GM21447 (cell line): Measurements from ENCODE around the gene MARCHF3.
"Not testable (repeated sequence)": the region's sequence is repeated elsewhere in the genome, so short reads cannot be mapped to it uniquely, and the experiment has no call there.

Source experiments
- ATAC-seq: cut with Tn5 transposase; IDR thresholded peaks from one replicate; pipeline ENCODE4 v1.9.1; 2021; ENCODE audit not compliant: unreplicated experiment

Gene MARCHF3

GRCh38 chr5:127030259-127031146 lies at the start of gene MARCHF3:
MARCHF3 (minus strand) TSS chr5:127030558; CDS start chr5:126918171, 112,387 bp downstream.
- peak; percentile 89 for ATAC-seq

- no peak for ATAC-seq
Observed at GRCh38 chr5:127079994-127080491, 49.7 kb upstream of the MARCHF3 start.

GRCh38 chr5:127077366-127077765 lies 47.0 kb upstream of the MARCHF3 start:
- ATAC-seq, result no peak

- ATAC-seq, result no peak
Observed at GRCh38 chr5:127076315-127077129, 46.2 kb upstream of the MARCHF3 start.

- no peak for ATAC-seq
Observed at GRCh38 chr5:127074466-127074865, 44.1 kb upstream of the MARCHF3 start.

GRCh38 chr5:127072861-127073846 lies 42.8 kb upstream of the MARCHF3 start, which contains the start of gene C5orf63:
C5orf63 (minus strand) TSS chr5:127073502; CDS start chr5:127058995, 14,507 bp downstream.
- peak; percentile 97 for ATAC-seq

- ATAC-seq, result no peak
Observed at GRCh38 chr5:127070243-127070642, 39.9 kb upstream of the MARCHF3 start.

GRCh38 chr5:127068493-127069214 lies 38.3 kb upstream of the MARCHF3 start:
- ATAC-seq, result no peak

- no peak for ATAC-seq
Observed at GRCh38 chr5:127066721-127067120, 36.4 kb upstream of the MARCHF3 start.

- no peak for ATAC-seq
Observed at GRCh38 chr5:127064253-127064840, 34.0 kb upstream of the MARCHF3 start.

- ATAC-seq, result no peak
Observed at GRCh38 chr5:127063257-127063913, 33.0 kb upstream of the MARCHF3 start.

- no peak for ATAC-seq
Observed at GRCh38 chr5:127061956-127062355, 31.6 kb upstream of the MARCHF3 start.

GRCh38 chr5:127061537-127061936 lies 31.2 kb upstream of the MARCHF3 start:
- no peak for ATAC-seq

- no peak for ATAC-seq
Observed at GRCh38 chr5:127060470-127060985, 30.2 kb upstream of the MARCHF3 start.

GRCh38 chr5:127056896-127057295 lies 26.5 kb upstream of the MARCHF3 start:
- ATAC-seq, result no peak

- ATAC-seq, result no peak
Observed at GRCh38 chr5:127055880-127056653, 25.7 kb upstream of the MARCHF3 start.

GRCh38 chr5:127053551-127053950 lies 23.2 kb upstream of the MARCHF3 start:
- ATAC-seq, result not testable (repeated sequence)

- ATAC-seq, result no peak
Observed at GRCh38 chr5:127053049-127053448, 22.7 kb upstream of the MARCHF3 start.
